NCI-H1436 treated with DMSO at 0.1 percent for 48 hours (cell line): ENCODE data around the gene CXCL11.
"Not testable (repeated sequence)": the region's sequence is repeated elsewhere in the genome, so short reads cannot be mapped to it uniquely, and the experiment has no call there.

Experiments used
- DNase-seq: peaks from one replicate; lab custom pipeline; 2025; lab: John Stamatoyannopoulos, UW

CXCL11 gene

DNA sequence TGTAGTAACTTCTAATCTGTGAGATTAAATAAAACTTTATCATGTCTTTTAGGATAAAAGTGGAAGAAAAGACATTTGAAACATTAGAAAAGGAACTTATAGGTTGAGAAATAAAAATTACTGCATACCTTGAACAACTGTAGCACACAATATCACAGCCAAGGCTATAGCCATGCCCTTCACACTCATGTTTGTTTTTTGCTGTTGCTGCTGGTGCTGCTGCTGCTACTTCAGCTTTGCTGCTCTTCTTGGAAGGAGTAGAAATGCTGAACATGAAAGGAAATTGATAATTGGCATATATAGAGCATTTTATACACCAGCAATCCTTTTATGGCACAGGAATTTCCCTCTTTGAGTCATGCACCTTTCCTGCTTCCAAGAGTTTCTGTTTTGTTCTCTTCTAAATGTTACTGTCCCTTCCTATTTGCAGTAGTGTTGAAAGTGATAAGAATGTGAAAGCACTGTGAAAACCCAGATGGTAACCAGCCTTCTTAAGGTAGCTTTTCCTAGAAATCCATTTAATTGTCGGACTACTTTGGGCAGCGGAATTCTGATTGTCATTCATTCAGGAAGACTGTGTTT, at the start of gene CXCL11:
CXCL11 (minus strand) TSS at position 272 of the 582 bp plus-strand sequence; CDS start at position 189, 83 bp downstream.
- no peak for DNase-seq

DNA sequence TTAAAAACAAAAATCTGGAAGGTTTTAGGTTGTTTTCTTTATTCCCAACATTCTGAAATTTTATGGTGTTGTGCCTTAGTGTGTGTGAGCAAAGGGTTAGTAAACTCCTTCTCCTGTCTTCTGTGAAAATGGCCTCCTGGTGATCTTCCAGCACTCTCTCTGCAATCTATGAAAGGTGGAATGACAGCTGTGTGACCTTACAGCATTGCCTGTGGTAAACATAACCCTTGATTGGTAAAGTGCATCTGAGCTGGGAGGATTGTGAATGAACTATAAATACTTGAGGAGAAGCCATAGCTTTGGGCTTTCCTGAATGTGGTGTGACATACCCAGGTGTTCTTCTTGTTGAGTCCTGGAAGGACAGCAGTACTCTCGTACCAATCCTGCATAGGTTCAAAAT, 48.7 kb upstream of the CXCL11 start:
- DNase-seq, result no peak

DNA sequence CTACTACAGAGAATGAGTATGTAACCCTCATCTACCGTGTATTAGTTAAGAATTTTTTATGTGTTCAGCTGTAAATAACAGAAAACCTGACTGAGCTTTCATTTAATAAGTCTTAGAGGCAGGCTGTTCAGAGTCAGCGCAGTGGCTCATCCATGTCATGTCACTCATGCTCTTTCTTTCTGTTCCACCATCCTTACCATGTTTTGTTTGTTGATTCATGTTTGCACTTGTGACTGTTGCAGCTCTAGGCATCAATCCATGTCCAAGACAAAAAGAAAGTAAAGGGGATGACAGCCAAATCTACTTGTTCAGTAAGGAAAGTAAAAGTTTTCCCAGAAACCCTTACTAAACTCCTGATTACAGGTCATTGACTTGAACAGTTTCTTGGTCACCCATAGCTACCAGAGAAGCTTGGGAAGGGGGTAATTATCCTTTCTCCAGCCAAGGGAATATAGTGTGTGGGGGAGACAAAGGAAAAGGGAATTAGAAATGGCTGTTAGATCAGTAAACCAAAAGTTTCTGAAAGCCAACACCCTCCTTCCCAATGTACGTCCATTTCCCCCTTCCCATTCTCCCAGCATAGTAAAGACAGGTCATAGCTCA, 47.6 kb upstream of the CXCL11 start:
- no peak for DNase-seq

DNA sequence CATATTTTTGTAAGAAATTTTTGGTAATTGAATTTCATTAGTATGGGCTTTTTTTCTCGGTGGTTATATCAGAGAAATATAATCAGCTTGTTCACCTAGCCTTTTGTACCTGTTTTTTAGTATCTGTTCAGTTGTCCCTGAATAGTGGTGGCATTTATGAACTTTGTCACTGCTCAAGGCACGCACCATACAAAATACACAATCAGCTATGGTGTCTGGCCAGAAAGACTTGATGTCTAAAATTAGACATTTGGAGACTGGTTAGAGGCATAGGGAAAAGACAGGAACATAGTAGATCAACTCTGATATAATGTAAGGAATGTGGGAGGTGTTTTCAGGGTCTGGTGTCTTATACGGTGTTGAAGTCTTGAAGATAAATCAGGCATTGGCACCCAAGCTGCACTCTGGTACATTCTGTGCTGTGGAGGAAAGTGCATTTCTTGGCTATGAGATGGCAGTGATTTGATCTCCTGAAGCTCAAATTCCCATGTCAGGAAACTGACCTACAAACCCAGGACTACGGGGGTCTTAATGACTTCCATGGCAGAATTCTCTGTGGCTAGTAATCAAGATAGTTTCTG, 42.3 kb upstream of the CXCL11 start:
- DNase-seq, result no peak

DNA sequence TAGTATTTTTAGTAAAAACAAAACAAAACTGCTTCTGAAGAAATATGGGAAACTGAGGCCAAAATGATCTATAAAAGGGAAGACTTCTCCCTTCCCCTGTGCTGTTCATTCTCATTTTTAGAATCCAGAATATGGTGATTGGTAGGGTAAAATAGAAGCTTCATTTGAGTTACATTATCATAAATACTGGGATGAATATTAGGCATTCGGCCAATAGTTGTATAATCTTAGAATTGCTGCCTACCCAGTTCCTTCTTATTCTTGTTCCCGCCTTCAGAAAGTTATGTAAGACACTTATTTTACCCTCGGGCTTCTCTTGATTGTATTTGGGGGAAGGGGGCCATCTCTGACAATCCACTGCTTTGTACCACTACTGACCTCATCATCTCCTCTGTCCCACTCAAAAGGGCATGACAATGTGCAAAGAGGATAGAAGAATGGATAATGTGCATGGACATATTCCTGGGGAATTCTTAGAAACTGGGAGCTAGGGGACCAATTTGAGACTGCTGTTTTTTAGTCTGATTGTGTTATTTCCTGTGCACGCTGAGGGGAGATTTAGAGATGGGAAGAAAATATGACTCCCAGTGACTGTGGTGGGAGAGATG, 39.2 kb upstream of the CXCL11 start:
- no peak for DNase-seq

DNA sequence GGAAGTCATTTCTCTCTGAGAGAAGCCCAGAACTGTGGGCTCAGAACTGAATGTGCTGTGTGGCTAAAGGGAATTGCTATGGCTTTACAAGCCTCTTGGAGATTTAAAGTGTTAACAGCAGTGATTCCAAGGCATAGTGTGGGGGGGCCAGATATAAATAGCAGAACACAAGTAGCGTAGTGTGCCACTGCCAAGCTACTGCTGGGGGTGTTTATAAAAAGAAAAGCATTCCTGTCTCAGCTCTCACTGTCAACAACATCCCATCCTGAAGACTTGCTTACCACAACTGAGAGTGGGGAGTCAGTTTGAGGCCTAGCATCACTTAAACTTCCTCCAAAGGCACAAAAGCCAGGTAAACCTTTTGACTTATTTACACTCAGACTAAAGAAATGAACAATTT, 38.6 kb upstream of the CXCL11 start, which contains the start of gene ART3:
ART3 (plus strand) TSS at position 242 of the 400 bp plus-strand sequence. CDS start 1,181 bp downstream, outside the sequence.
- DNase-seq, result no peak

DNA sequence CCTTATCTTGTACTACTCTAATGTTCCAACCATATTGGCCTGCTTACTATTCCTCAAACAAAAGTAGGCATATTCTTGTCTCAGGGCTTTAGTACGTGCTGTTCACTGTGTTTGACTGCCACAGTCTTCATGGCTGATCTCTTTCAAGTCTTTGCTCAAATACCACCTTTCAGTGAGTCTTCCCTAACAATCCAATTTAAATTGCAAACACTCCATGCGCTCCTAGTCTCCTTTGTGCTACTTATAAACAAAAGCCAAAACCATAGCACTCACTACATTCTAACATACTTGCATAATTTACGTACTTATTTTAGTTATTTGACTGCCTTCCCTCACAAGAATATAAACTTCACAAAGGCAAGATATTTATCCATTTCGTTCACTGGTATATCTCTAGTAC, 36.9 kb upstream of the CXCL11 start:
- DNase-seq, result no peak

DNA sequence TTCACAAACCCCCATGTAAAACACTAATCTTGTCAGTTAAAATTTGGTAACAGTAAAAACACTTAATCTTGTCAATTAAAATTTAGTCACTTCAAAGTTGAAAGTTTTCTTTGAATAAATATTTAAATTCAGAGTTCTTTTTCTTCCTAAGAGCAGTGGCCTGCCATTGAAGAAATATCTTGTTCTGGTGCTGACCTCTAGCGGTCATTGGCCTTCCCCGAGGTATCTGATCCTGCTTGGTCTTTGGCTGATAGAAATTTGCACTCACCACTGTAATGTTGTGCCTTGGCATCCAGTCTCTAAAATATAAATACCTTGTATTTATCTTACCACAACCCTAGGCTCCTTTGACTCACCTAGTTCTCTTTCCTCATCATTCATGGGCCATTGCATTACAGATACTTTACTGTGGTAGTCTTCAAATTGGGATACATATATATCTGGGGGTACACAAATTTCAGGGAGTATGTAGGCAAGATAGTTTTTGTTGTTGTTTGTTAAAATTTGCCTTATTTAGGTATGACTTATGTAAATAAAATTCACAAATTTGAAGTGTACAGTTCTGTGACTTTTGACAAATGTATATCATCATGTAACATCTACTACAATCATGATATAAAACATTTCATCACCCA, 31.9 kb upstream of the CXCL11 start:
- DNase-seq, result no peak

DNA sequence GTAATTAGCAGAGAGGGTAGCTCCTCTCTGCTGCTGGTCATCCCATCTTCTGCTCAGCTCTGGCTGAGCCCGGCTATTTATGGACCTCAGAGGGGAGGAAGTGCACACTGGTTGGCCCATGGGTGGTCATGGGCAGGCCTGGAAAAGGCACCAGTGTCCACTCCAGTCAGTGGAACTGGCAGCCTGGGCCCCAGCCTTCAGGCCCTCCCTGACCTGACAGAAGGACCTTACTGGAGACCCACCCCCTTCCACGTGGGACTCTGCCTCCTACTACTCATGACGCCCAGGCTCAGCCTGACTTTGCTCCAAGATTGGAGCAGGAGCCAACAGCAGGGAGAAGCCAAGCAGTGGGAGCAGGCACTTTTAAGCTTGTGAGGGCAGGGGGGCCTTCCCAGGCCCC, 30.7 kb upstream of the CXCL11 start:
- DNase-seq, result no peak

DNA sequence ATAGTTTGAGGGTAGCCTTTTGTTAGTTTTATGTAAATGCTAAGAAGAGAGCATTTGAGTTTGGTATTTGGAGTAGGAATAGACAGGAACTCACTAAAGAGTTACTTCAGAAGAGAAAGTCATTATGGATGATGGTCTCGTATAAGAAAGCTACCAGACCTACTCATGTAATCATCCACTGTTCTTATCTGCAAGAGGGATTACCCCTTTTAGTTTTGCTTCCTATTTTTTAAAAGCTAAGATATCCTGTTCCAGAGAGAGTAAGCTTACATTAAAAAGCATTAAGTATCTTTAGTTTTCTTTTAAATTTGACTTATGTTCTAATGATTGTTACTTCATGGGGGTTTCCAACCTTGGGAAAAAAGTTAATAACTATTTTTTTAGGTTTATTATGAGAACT, 26.1 kb upstream of the CXCL11 start:
- no peak for DNase-seq

DNA sequence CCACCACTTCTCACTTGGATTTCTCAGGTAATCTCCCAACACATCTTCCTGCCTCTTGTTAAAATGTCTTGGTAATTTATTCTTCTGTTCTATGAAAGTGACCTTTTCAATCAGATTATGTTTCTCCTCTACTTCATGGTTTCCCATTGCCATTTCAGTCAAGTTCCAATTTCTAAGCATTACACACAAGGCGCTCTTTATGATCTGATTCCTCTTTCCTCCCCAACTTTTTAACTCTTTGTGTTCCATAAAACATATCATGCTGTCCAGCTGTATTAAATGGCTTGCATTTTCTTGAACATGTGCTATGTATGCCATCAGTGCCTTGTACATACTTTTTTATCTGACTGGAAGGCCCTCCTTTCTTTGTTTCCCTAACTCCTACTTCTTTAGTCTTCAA, 25.6 kb upstream of the CXCL11 start:
- DNase-seq, result no peak

DNA sequence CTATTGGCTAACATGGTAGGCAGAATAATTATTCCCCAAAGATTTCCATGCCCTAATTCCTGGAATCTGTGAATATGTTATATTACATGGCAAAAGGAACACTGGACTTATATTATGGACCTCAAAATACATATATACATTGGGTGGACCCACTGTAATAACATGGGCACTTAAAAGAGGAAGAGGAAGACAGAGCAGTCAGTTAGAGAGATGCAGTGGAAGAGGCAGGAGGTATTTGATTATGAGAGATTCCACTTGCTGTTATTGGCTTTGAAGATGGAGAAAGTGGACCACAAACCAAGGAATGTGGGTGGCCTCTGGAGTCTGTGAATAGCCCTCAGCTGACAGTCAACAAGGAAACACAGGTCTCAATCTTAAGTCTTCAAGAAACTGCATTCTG, 24.6 kb upstream of the CXCL11 start:
- DNase-seq, result no peak

DNA sequence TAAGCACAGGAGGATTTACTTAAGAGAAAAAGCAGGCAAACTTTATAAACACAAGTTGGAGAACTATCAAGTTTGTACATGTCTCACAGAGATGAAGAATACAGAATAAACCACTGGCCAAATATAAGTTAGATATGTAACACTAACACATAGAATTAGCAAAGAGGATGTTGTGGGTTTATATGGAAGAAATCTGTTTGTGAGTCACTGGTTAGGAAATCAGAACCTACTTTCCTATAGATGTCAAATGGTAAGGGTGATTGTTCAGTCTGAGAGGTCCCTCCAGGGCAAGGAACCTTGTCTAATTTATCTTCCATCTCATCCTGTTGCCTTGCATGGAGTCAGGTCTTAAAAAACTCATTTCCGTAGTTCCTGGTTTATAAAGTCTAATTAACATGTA, 23.9 kb upstream of the CXCL11 start:
- DNase-seq, result no peak

DNA sequence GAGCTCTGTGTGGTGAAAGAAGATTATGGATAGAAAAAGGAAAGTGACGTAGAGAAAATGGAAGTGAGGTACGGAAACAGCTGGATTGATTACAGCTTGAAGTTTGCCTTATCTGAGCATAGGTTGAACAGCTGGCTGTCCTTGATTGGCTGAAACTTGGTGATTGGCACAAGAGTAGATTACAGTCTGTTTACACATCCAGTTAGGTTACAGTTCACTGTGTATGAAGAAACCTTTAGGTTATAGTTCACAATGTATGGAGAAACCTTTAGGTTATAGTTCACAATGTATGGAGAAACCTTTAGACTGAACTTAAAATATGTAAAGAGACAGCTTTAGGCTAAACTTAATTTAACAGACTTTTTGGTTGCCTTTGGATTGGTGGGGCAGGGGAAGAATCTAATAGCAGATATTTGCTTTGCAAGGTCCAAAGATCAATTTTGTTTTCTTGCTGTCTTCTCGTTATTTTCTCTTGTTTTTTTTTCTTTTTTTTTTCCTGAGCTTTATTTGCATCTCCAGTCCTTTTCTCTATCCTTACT, 23.1 kb upstream of the CXCL11 start:
- DNase-seq, result no peak

DNA sequence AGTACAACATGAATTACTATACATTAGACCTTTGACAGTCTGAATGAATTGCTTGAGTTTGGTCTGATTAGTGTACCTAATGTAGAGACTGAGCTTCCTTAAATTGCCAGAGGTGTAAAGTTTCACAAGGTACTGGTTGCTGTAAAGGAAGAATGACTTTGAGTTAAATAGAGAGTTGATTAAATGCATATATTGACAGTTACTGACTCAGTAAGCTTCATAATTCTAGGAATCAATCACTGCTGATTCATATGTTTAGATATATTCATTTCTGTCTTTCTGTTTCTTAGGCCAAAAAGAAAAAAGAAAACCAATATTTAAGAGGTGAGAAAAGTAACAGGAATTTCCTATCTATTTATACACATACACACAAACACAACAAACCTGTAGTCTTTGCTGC, 22.4 kb upstream of the CXCL11 start:
- DNase-seq, result no peak

DNA sequence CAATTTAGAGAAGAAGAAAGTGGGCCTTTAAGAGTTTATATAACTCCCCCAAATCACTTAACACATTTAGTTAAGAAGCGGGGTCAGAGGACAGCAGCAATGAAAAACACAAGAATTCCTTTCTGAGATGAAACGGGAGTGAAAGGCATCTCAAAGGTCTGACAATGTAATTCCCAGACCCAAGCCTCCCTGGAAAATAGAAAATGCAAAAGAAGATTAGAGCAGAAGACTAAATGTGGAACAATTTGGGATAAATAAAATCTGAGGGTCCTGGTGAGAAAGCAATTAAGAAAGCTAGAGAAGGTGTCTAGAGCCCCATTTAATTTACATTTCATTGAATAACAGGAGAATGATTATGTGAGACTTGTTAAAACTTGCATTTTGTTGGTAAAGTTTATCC, 19.6 kb upstream of the CXCL11 start:
- DNase-seq, result no peak

DNA sequence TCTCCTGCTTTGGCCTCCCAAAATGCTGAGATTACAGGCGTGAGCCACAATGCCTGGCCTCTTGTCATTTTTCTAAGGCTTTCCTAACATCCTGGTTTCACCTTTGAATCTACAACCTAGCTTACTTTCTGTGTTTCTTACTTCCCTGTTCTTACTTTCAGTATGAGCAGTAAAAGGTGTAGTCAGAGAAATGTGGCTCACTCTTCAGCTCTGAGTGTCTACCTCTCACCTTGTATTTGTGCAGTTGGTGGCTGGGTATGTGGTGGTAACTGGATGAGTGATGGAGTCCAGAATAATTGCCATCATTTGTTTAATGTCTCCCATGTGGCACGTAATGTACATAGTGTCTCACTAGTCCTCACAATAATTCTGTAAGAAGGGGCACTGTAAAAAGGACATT, 19.1 kb upstream of the CXCL11 start:
- no peak for DNase-seq

DNA sequence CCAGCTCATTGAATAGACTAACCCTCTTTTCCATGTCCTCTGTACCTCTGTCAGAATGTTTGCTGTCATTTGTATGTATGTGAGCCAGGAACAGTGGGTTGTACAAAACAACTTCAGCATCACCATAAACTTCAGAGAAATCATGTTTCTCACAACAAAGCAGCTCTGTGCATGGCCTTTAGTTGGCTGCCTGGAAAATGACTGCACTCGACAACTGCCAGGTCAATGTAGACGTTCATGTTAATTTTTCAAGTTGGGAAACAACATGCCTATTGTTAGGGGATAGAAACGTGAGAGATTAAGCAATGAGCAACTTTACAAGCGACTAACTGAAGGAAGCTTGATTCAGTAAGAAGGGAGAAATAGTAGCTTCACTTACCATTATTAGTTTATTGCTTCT, 17.9 kb upstream of the CXCL11 start:
- DNase-seq, result no peak

DNA sequence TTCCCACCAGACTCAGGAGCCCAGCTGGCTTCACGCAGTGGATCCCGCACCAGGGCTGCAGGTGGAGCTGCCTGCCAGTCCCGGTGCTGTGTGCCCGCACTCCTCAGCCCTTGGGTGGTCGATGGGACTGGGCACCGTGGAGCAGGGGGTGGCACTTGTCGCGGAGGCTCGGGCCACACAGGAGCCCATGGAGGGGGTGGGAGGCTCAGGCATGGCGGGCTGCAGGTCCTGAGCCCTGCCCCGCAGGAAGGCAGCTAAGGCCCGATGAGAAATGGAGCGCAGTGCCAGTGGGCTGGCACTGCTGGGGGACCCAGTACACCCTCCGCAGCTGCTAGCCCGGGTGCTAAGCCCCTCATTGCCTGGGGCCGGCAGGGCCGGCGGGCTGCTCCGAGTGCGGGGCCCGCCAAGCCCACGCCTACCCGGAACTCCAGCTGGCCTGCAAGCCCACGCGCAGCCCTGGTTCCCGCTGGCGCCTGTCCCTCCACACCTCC, 14.7 kb upstream of the CXCL11 start:
- not testable (repeated sequence) for DNase-seq

DNA sequence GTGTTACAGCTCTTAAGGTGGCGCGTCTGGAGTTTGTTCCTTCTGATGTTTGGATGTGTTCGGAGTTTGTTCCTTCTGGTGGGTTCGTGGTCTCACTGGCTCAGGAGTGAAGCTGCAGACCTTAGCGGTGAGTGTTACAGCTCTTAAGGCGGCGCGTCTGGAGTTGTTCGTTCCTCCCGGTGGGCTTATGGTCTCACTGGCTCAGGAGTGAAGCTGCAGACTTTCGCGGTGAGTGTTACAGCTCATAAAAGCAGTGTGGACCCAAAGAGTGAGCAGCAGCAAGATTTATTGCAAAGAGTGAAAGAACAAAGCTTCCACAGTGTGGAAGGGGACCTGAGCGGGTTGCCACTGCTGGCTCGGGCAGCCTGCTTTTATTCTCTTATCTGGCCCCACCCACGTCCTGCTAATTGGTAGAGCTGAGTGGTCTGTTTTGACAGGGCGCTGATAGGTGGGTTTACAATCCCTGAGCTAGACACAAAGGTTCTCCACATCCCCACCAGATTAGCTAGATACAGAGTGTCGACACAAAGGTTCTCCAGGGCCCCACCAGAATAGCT, 14.1 kb upstream of the CXCL11 start:
- not testable (repeated sequence) for DNase-seq

DNA sequence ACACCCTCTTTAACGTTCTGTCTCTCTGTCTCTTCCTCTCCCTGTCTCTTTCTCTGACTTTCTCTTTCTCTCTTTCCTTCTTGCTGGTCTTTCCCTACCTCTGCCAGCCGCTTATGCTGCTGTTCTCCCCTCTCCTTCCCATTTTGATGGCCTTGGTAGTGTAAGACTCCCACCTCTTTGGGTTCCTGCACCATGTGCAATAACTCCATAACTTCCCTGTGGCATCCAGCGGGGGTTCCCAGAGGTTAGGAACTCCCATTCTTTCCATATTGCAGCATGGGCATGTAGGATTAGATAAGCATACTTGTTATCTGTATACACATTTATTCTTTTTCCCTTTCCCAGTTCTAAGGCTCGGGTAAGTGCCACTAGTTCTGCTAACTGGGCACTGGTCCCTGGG, 8.8 kb upstream of the CXCL11 start:
- DNase-seq, result not testable (repeated sequence)

DNA sequence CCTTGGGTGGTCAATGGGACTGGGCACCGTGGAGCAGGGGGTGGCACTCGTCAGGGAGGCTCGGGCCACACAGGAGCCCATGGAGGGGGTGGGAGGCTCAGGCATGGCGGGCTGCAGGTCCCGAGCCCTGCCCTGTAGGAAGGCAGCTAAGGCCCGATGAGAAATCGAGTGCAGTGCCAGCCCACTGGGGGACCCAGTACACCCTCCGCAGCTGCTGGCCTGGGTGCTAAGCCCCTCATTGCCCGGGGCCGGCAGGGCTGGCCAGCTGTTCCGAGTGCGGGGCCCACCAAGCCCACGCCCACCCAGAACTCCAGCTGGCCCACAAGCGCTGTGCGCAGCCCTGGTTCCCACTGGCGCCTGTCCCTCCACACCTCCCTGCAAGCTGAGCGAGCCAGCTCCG, 7.4 kb upstream of the CXCL11 start:
- DNase-seq, result not testable (repeated sequence)
